ENCODE measurements around the gene ZSWIM7. TPM values are rescaled to one million over a fixed set of nuclear protein-coding genes. Genes with fewer than 3 reads are reported as not detected.

The ZSWIM7 gene
- total and polyA plus RNA-seq, 2 donors: 19.6 to 57.6 TPM

DNA sequence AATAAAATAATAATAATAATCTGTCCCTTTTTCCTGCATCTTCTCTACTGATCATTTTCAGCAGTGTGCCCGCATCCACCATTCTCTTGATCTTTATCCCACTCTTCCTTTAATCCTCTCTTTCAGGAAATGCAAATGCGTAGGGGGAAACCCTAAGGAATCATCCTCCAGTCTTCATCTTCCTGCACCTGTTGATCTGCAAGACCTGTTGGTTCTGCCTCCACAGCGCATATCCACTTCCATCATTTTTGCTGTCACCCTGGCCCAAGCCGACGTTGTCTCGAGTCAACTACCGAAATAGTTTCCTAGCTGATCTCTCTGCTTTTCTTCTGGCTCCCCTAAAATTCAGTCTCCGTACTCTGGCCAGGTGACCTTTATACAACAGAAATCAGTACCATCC lies 30.0 kb downstream of the ZSWIM7 start:
- no peak for DNase-seq (ENCODE audit: low read depth in 6 of 9, low spot score in 9 of 9)
- H3K9me3 ChIP-seq (ENCODE audit: control insufficient read depth in 2 of 2, insufficient read depth in 1 of 2, low read length in 1 of 2): no peaks in the 10 kb centered on the region
- H3K4me3 ChIP-seq (ENCODE audit: low read length in 2 of 2): no peak overlapping the region
- no peak overlapping the region for H3K27ac ChIP-seq (ENCODE audit: low read depth in 1 of 2, low read length in 1 of 2)
- no peaks in the 10 kb centered on the region for H3K27me3 ChIP-seq (ENCODE audit: control insufficient read depth in 2 of 2, insufficient read depth in 1 of 2, low read length in 1 of 2)
- 98% methylated on average over 8 of the region's 8 CpGs for WGBS
- no peaks in the 10 kb centered on the region for H3K36me3 ChIP-seq (ENCODE audit: control insufficient read depth in 2 of 2, insufficient read depth in 2 of 2, low read length in 1 of 2)
- H3K4me1 ChIP-seq (ENCODE audit: control insufficient read depth in 2 of 2, insufficient read depth in 2 of 2, low read length in 2 of 2): peaks cover 22 to 27% of the 10 kb centered on the region in 2 donors

GRCh38 chr17:15967706-15968399 lies 31.7 kb downstream of the ZSWIM7 start:
- H3K9me3 ChIP-seq (ENCODE audit: control insufficient read depth in 2 of 2, insufficient read depth in 1 of 2, low read length in 1 of 2): no peaks in the 10 kb centered on the region
- no peak overlapping the region for H3K27ac ChIP-seq (ENCODE audit: low read depth in 1 of 2, low read length in 1 of 2)
- H3K4me1 ChIP-seq (ENCODE audit: control insufficient read depth in 2 of 2, insufficient read depth in 2 of 2, low read length in 2 of 2): peaks cover 22 to 27% of the 10 kb centered on the region in 2 donors
- no peaks in the 10 kb centered on the region for H3K36me3 ChIP-seq (ENCODE audit: control insufficient read depth in 2 of 2, insufficient read depth in 2 of 2, low read length in 1 of 2)
- no peaks in the 10 kb centered on the region for H3K27me3 ChIP-seq (ENCODE audit: control insufficient read depth in 2 of 2, insufficient read depth in 1 of 2, low read length in 1 of 2)
- 94% methylated on average over 11 of the region's 11 CpGs for WGBS
- DNase-seq (ENCODE audit: low read depth in 6 of 9, low spot score in 9 of 9): no peak
- no peak overlapping the region for H3K4me3 ChIP-seq (ENCODE audit: low read length in 2 of 2)

GRCh38 chr17:15966879-15967248 lies 32.6 kb downstream of the ZSWIM7 start:
- Histone ChIP-seq H3K9me3 (ENCODE audit: control insufficient read depth in 2 of 2, insufficient read depth in 1 of 2, low read length in 1 of 2) (no peaks in the 10 kb centered on the region), H3K27ac (ENCODE audit: low read depth in 1 of 2, low read length in 1 of 2) (peak overlapping the region; percentile 61 to 93), H3K36me3 (ENCODE audit: control insufficient read depth in 2 of 2, insufficient read depth in 2 of 2, low read length in 1 of 2) (no peaks in the 10 kb centered on the region), H3K4me1 (ENCODE audit: control insufficient read depth in 2 of 2, insufficient read depth in 2 of 2, low read length in 2 of 2) (peaks cover 22 to 27% of the 10 kb centered on the region in 2 donors), H3K4me3 (ENCODE audit: low read length in 2 of 2) (no peak overlapping the region), H3K27me3 (ENCODE audit: control insufficient read depth in 2 of 2, insufficient read depth in 1 of 2, low read length in 1 of 2) (no peaks in the 10 kb centered on the region)
- DNase-seq (ENCODE audit: low read depth in 6 of 9, low spot score in 9 of 9): peak in 1 of 9 donors; percentile 13
- 68% methylated on average over 11 of the region's 11 CpGs for WGBS

GRCh38 chr17:15966183-15966878 lies 33.2 kb downstream of the ZSWIM7 start:
- peak overlapping the region; percentile 61 to 93 for H3K27ac ChIP-seq (ENCODE audit: low read depth in 1 of 2, low read length in 1 of 2)
- H3K4me3 ChIP-seq (ENCODE audit: low read length in 2 of 2): no peak overlapping the region
- DNase-seq (ENCODE audit: low read depth in 6 of 9, low spot score in 9 of 9): peak in 2 of 9 donors; percentile 26 to 46
- no peaks in the 10 kb centered on the region for H3K27me3 ChIP-seq (ENCODE audit: control insufficient read depth in 2 of 2, insufficient read depth in 1 of 2, low read length in 1 of 2)
- no peaks in the 10 kb centered on the region for H3K36me3 ChIP-seq (ENCODE audit: control insufficient read depth in 2 of 2, insufficient read depth in 2 of 2, low read length in 1 of 2)
- H3K9me3 ChIP-seq (ENCODE audit: control insufficient read depth in 2 of 2, insufficient read depth in 1 of 2, low read length in 1 of 2): no peaks in the 10 kb centered on the region
- peaks cover 22 to 27% of the 10 kb centered on the region in 2 donors for H3K4me1 ChIP-seq (ENCODE audit: control insufficient read depth in 2 of 2, insufficient read depth in 2 of 2, low read length in 2 of 2)
- WGBS: 26% methylated on average over 13 of the region's 13 CpGs

DNA sequence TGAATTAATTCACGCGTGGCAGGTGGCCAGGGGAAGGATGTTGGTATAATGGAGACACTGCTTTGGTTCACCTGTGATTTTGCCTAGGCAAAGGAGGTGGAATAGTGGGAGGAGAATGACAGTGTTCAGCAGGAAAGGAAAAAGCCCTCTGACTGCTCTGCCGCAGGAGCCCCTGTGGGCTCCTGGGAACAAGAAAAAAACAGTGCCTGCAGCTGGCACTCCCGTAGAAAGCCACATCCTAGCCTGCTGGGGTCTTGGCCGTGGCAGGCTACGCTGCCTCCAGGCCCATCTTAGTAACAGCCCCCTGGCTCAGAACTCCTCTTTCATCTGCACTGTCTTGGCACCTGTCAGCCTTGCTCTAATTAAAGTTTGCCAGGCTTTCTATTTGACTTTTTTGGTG lies 34.0 kb downstream of the ZSWIM7 start:
- Histone ChIP-seq H3K27me3 (ENCODE audit: control insufficient read depth in 2 of 2, insufficient read depth in 1 of 2, low read length in 1 of 2) (no peaks in the 10 kb centered on the region), H3K36me3 (ENCODE audit: control insufficient read depth in 2 of 2, insufficient read depth in 2 of 2, low read length in 1 of 2) (no peaks in the 10 kb centered on the region), H3K27ac (ENCODE audit: low read depth in 1 of 2, low read length in 1 of 2) (peak overlapping the region; percentile 32 to 55), H3K4me3 (ENCODE audit: low read length in 2 of 2) (no peak overlapping the region), H3K4me1 (ENCODE audit: control insufficient read depth in 2 of 2, insufficient read depth in 2 of 2, low read length in 2 of 2) (peaks cover 22 to 27% of the 10 kb centered on the region in 2 donors), H3K9me3 (ENCODE audit: control insufficient read depth in 2 of 2, insufficient read depth in 1 of 2, low read length in 1 of 2) (no peaks in the 10 kb centered on the region)
- peak in 2 of 9 donors; percentile 39 to 61 for DNase-seq (ENCODE audit: low read depth in 6 of 9, low spot score in 9 of 9)
- 19% methylated on average over 6 of the region's 6 CpGs for WGBS

DNA sequence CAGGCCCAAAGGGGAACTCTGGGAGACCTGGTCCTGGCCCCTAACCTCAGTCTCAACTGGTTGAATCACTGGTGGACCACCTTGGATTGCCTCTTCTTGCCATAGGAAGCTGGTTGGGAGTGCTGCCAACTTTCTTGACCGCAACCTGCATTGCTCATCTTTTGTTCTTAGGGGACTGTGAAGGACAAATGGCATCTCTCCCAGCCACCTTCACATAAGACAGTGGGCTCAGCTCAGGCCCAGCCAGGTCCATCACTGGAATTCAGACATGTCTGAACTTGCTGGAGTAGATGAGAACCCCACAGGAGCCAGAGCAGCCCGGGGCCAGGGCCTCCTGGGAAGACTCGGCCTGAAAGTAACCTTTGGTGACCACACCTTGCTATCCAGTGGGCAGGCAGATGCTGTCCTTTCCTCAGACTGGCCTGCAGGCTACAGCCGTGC lies 35.8 kb downstream of the ZSWIM7 start:
- no peaks in the 10 kb centered on the region for H3K9me3 ChIP-seq (ENCODE audit: control insufficient read depth in 2 of 2, insufficient read depth in 1 of 2, low read length in 1 of 2)
- WGBS: 93% methylated on average over 4 of the region's 4 CpGs
- H3K27ac ChIP-seq (ENCODE audit: low read depth in 1 of 2, low read length in 1 of 2): no peak overlapping the region
- H3K27me3 ChIP-seq (ENCODE audit: control insufficient read depth in 2 of 2, insufficient read depth in 1 of 2, low read length in 1 of 2): no peaks in the 10 kb centered on the region
- no peak overlapping the region for H3K4me3 ChIP-seq (ENCODE audit: low read length in 2 of 2)
- peaks cover 24 to 27% of the 10 kb centered on the region in 2 donors for H3K4me1 ChIP-seq (ENCODE audit: control insufficient read depth in 2 of 2, insufficient read depth in 2 of 2, low read length in 2 of 2)
- DNase-seq (ENCODE audit: low read depth in 6 of 9, low spot score in 9 of 9): no peak
- no peaks in the 10 kb centered on the region for H3K36me3 ChIP-seq (ENCODE audit: control insufficient read depth in 2 of 2, insufficient read depth in 2 of 2, low read length in 1 of 2)

DNA sequence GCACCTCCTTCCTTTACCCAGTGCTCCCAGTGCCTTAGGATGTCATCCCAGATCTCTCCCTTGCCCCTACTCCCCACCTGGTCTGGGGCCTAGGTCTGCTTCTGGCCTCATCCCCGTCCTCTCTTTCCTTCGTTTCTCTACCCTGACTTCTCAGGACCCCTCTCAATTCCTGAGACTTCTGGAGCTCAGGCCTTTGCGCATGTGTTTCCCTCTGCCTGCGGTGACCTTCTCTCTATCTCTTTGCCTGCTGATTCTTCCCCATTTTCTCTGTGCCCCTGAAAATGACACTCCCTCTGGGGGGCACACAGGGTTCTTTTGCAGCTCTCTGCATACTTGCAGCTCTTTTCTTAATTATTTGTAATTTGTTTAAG lies 41.0 kb downstream of the ZSWIM7 start:
- Histone ChIP-seq H3K4me3 (ENCODE audit: low read length in 2 of 2) (no peak overlapping the region), H3K36me3 (ENCODE audit: control insufficient read depth in 2 of 2, insufficient read depth in 2 of 2, low read length in 1 of 2) (no peaks in the 10 kb centered on the region), H3K4me1 (ENCODE audit: control insufficient read depth in 2 of 2, insufficient read depth in 2 of 2, low read length in 2 of 2) (peaks cover 0 to 6% of the 10 kb centered on the region in 2 donors), H3K9me3 (ENCODE audit: control insufficient read depth in 2 of 2, insufficient read depth in 1 of 2, low read length in 1 of 2) (no peaks in the 10 kb centered on the region), H3K27me3 (ENCODE audit: control insufficient read depth in 2 of 2, insufficient read depth in 1 of 2, low read length in 1 of 2) (no peaks in the 10 kb centered on the region), H3K27ac (ENCODE audit: low read depth in 1 of 2, low read length in 1 of 2) (peak overlapping the region; percentile 33 to 55)
- DNase-seq (ENCODE audit: low read depth in 6 of 9, low spot score in 9 of 9): no peak
- 95% methylated on average over 4 of the region's 4 CpGs for WGBS

DNA sequence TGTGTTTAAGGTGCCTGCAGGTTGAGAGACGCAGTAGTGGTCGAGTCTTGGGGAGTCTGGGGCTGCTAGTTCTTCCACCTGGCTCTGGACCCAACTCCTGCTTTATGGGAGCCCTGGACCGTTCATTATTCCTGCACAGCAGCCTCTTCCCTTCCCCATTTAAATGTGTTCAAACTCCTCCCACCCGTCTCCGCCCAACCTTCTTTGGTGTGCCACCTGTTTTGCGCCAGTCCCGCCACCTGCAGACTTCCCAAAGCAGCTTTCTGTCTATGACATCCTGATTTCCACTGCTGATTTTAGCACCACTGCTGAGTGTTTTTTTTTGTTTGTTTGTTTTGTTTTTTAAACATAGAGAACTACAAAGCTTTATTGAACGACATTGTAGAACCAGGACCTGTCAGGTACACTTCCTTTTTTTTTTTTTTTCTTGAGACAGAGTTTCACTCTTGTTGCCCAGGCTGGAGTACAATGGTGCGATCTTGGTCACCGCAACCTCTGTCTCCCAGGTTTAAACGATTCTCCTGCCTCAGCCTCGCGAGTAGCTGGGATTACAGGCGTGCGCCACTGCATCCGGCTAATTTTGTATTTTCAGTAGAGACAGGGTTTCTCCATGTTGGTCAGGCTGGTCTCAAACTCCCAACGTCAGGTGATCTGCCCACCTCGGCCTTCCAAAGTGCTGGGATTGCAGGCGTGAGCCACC lies 41.7 kb downstream of the ZSWIM7 start:
- Histone ChIP-seq H3K9me3 (ENCODE audit: control insufficient read depth in 2 of 2, insufficient read depth in 1 of 2, low read length in 1 of 2) (no peaks in the 10 kb centered on the region), H3K4me1 (ENCODE audit: control insufficient read depth in 2 of 2, insufficient read depth in 2 of 2, low read length in 2 of 2) (peaks cover 0 to 6% of the 10 kb centered on the region in 2 donors), H3K36me3 (ENCODE audit: control insufficient read depth in 2 of 2, insufficient read depth in 2 of 2, low read length in 1 of 2) (no peaks in the 10 kb centered on the region), H3K27me3 (ENCODE audit: control insufficient read depth in 2 of 2, insufficient read depth in 1 of 2, low read length in 1 of 2) (no peaks in the 10 kb centered on the region), H3K27ac (ENCODE audit: low read depth in 1 of 2, low read length in 1 of 2) (no peak overlapping the region), H3K4me3 (ENCODE audit: low read length in 2 of 2) (no peak overlapping the region)
- 97% methylated on average over 18 of the region's 19 CpGs for WGBS
- DNase-seq (ENCODE audit: low read depth in 6 of 9, low spot score in 9 of 9): no peak

DNA sequence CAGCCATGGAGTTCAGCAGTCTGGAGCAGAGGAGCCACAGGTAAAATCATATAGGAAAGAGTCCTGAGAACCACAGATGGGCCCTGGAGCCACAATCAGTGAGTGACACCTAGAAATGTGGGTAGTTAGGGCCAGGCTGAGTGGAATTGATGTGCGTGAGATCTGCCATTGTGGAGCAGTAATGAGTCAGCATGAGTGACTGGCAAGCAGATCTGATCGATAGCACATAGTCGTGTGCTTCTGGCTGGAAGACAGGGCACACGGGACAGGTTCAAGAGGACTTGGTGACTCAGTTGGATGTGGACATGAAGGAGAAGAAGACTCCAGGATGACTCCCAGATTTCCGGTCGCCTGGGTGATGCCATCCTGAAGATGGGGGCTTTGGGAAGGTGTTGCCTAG lies 42.3 kb downstream of the ZSWIM7 start:
- WGBS: 97% methylated on average over 6 of the region's 6 CpGs
- Histone ChIP-seq H3K36me3 (ENCODE audit: control insufficient read depth in 2 of 2, insufficient read depth in 2 of 2, low read length in 1 of 2) (no peaks in the 10 kb centered on the region), H3K4me1 (ENCODE audit: control insufficient read depth in 2 of 2, insufficient read depth in 2 of 2, low read length in 2 of 2) (peaks cover 0 to 6% of the 10 kb centered on the region in 2 donors), H3K27me3 (ENCODE audit: control insufficient read depth in 2 of 2, insufficient read depth in 1 of 2, low read length in 1 of 2) (no peaks in the 10 kb centered on the region), H3K9me3 (ENCODE audit: control insufficient read depth in 2 of 2, insufficient read depth in 1 of 2, low read length in 1 of 2) (no peaks in the 10 kb centered on the region), H3K27ac (ENCODE audit: low read depth in 1 of 2, low read length in 1 of 2) (no peak overlapping the region), H3K4me3 (ENCODE audit: low read length in 2 of 2) (no peak overlapping the region)
- DNase-seq (ENCODE audit: low read depth in 6 of 9, low spot score in 9 of 9): no peak

Data from thymus (tissue), 11 donors.